ENCODE results near the gene NOSIP. TPM values are rescaled to one million over a fixed set of nuclear protein-coding genes. Genes with fewer than 3 reads are reported as not detected.

The NOSIP gene
- total RNA-seq, 2 donors from 2014 or later, result 50.6 to 73.2 TPM

GRCh38 chr19:49573009-49573408, 7.3 kb downstream of the NOSIP start:
- peak in 1 of 4 donors; percentile 31 for DNase-seq
- 67 to 77% methylated on average over 7 of the region's 7 CpGs for WGBS, 2 donors
- H3K36me3 ChIP-seq (replicated peaks in 1 of 2; ENCODE audit: insufficient read depth in 1 of 2, low read depth in 2 of 2), result no peaks in the 10 kb centered on the region
- intact Hi-C loops (cut with DNase I), result no loop called here
- no peak overlapping the region for H3K4me3 ChIP-seq
- ATAC-seq, result no peak
- H3K9me3 ChIP-seq, result no peaks in the 10 kb centered on the region
- H3K4me1 ChIP-seq, result peaks cover 29% of the 10 kb centered on the region
- no peak for TF ChIP-seq POLR2A (IDR thresholded peaks at IDR 0.05)
- TF ChIP-seq CTCF (IDR thresholded peaks at IDR 0.05), result no peak
- H3K27ac ChIP-seq, result no peak overlapping the region
- no peaks in the 10 kb centered on the region for H3K27me3 ChIP-seq

GRCh38 chr19:49570997-49571676, 9.2 kb downstream of the NOSIP start:
- ATAC-seq, result no peak
- peak in 1 of 4 donors; percentile 32 for DNase-seq
- Histone ChIP-seq H3K4me1 (peaks cover 37% of the 10 kb centered on the region), H3K27ac (no peak overlapping the region), H3K27me3 (no peaks in the 10 kb centered on the region), H3K36me3 (replicated peaks in 1 of 2; ENCODE audit: insufficient read depth in 1 of 2, low read depth in 2 of 2) (no peaks in the 10 kb centered on the region), H3K9me3 (no peaks in the 10 kb centered on the region), H3K4me3 (no peak overlapping the region)
- no peak for TF ChIP-seq POLR2A (IDR thresholded peaks at IDR 0.05)
- TF ChIP-seq CTCF (IDR thresholded peaks at IDR 0.05), result peak in 1 of 7 experiments; percentile 9
- intact Hi-C loops (cut with DNase I), result no loop called here
- 73 to 77% methylated on average over 11 of the region's 11 CpGs for WGBS, 2 donors

GRCh38 chr19:49570138-49570856, 10.1 kb downstream of the NOSIP start:
- Histone ChIP-seq H3K27ac (peak overlapping the region in 1 of 4 donors; percentile 32), H3K9me3 (no peaks in the 10 kb centered on the region), H3K4me1 (peaks cover 41% of the 10 kb centered on the region), H3K27me3 (no peaks in the 10 kb centered on the region), H3K36me3 (replicated peaks in 1 of 2; ENCODE audit: insufficient read depth in 1 of 2, low read depth in 2 of 2) (no peaks in the 10 kb centered on the region), H3K4me3 (no peak overlapping the region)
- peak; percentile 98 to 100 (median 99) for TF ChIP-seq CTCF (IDR thresholded peaks at IDR 0.05)
- TF ChIP-seq POLR2A (IDR thresholded peaks at IDR 0.05), result no peak
- ATAC-seq (peak; percentile 91), DNase-seq (peak; percentile 74 to 85 (median 76))
- WGBS, 2 donors, result 15% methylated on average over 14 of the region's 14 CpGs
- intact Hi-C loops (cut with DNase I), result no loop called here

GRCh38 chr19:49567861-49568441, 12.4 kb downstream of the NOSIP start:
- Histone ChIP-seq H3K4me1 (peaks cover 64% of the 10 kb centered on the region), H3K36me3 (replicated peaks in 1 of 2; ENCODE audit: insufficient read depth in 1 of 2, low read depth in 2 of 2) (no peaks in the 10 kb centered on the region), H3K9me3 (no peaks in the 10 kb centered on the region), H3K4me3 (no peak overlapping the region), H3K27me3 (no peaks in the 10 kb centered on the region), H3K27ac (peak overlapping the region in 3 of 4 donors; percentile 18 to 65 (median 22))
- ATAC-seq (no peak), DNase-seq (no peak)
- TF ChIP-seq POLR2A (IDR thresholded peaks at IDR 0.05) (no peak), CTCF (IDR thresholded peaks at IDR 0.05) (no peak)
- intact Hi-C loops (cut with DNase I), result no loop called here
- whole genome bisulfite sequencing, 2 donors, result 39 to 45% methylated on average over 9 of the region's 9 CpGs
